Fibroblast of skin of right biceps (primary cell): ENCODE data around the gene IFNA14.
"Not testable (repeated sequence)": the region's sequence is repeated elsewhere in the genome, so short reads cannot be mapped to it uniquely, and the experiment has no call there.

ENCODE experiments used
- DNase-seq: peaks from one replicate; pipeline ENCODE4 v3.0.0-alpha.2; 2013

Gene IFNA14

DNA sequence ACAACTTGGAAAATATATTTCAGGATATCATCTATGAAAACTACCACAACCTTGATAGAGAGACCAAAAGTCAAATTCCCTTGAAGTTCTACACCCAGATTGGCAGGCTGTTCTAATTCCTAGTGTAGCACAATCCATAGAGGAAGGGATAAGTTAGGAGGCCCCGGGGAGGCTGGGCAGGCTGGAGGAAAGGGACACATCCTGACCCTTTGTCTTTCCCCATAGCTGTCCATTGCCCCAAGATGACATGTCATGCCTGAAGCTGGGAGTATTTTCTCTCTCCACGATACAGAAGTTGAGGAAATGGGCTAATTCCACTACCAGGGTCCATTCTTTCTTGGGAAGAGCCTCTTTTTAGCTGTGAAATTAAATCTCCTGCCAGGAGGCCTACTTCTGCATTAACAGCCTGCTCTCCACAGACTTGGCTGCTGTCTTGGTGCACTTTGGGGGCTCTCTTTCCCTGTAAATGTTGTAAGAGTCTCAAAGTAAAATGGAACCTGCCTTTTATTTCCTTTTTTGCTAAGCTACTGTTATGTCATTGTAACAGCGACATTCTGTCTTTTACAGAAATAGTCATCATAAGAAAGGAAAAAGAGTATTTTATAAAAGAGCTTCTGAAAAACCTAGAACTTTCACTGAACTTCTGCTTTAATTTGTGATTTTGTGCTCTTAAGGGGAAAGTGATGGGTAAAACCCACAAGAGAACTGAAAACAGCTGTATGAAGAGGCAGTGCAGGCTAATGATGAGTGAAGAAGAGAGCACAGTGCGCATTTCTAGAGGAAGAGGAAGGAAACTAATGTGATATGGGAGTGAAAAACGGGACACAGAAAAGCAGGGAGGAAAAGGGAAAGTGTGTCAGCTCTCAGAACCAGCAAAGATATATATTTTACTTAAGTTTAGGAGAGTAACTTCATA lies 26.1 kb downstream of the IFNA14 start:
- not testable (repeated sequence) for DNase-seq

DNA sequence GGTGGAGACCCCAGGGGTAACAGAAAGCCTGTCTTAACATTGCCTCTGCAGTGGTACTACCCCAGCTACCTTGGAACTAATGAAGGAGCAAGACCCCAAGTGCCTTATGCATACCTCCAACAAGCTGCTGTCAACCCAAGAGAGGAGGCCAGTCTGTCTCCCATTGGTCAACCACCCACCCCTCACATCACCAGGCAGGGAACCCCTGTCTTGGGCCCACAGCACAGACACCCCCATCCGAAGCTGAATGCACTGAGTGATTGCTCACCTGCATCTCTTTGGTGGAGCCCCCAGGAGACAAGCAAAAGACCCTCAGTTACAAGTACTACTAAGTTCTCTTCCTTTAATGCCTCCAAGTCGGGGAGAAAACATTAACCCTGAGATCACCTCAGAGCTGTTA lies 27.6 kb downstream of the IFNA14 start:
- not testable (repeated sequence) for DNase-seq

GRCh38 chr9:21210782-21211181 lies 29.0 kb downstream of the IFNA14 start:
- not testable (repeated sequence) for DNase-seq

DNA sequence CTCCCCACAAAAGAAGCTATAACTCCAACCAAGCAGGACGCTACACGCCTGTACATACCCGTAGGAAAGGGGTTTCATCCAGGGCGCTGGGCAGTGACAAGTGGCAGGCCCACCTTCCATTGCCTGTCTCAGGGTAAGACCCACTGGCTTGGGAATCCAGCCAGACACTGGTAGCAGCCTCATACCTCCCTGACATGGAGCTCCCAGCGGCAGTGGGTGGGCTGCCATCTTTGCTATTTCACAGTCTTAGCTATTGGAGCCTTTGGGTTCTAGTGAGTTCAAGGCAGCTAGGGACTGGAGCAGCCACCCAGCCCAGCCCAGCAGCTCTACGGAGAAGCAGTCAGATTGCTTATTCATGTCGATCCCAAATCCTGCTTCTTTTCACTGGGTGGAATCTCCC lies 29.5 kb downstream of the IFNA14 start:
- no peak for DNase-seq

- not testable (repeated sequence) for DNase-seq
These were observed 32.8 kb downstream of the IFNA14 start, which contains the start of gene IFNA10 for GRCh38 chr9:21207043-21207442. IFNA10 (minus strand) TSS chr9:21207143; CDS start chr9:21207097, 46 bp downstream.

DNA sequence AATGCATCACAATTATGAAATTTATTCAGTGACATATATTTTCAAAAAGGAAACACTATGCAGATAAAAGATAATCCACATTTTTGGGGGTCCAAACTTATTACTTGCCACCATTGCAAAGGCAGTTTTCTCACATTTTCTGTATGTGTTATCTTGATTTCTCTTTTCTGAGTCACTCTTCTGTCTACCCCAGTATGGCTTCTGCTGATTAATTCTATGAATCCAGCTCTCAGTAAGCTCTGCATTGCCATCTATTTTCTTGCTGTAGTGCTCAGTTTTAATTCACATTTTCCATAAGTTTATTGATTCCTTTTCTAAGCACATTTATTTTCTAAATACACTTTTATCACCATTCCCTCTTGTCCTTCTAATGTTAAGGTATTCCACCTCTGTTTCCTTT lies 34.6 kb downstream of the IFNA14 start:
- no peak for DNase-seq

- DNase-seq, result not testable (repeated sequence)
These were observed 37.7 kb downstream of the IFNA14 start, which contains the start of gene IFNA7 for GRCh38 chr9:21202105-21202504. IFNA7 (minus strand) TSS chr9:21202205; CDS start chr9:21202165, 40 bp downstream.

- peak; percentile 14 for DNase-seq
These were observed 44.7 kb downstream of the IFNA14 start for GRCh38 chr9:21194867-21195776.
